HEK293 (cell line): Measurements from ENCODE around the gene RIMS4.

Experiments used
- CTCF ChIA-PET: fragments of 350-600 bp; formaldehyde crosslinking; extraction: SDS; loops from one replicate; lab custom pipeline; 2021; ENCODE audit warnings: antibody characterized with exemption; lab: Yijun Ruan, JAX
- POLR2A ChIA-PET: fragments of 300-600 bp; formaldehyde crosslinking; extraction: SDS; loops from one replicate; lab custom pipeline; 2020; ENCODE audit warnings: antibody characterized with exemption, inconsistent platforms; lab: Yijun Ruan, JAX
- H3K27ac ChIP-seq: fragments of 200-500 bp; sonication (Bioruptor generic); 2 replicates; pipeline ENCODE4 v1.5.1; 2014; ENCODE audit warnings: low read depth, low read length, control low read depth, inconsistent platforms; ENCODE audit errors: extremely low read depth
- H3K36me3 ChIP-seq, 2 experiments: fragments of 200-500 bp in 1 of 2; sonication (Bioruptor generic) in 1 of 2; 1 replicate in 1 of 2; 2 replicates in 1 of 2; pipeline ENCODE4 v1.5.1; 2014 to 2017; ENCODE audit warnings: inconsistent platforms in 2 of 2, low read length in 2 of 2; ENCODE audit not compliant: control insufficient read depth in 2 of 2, insufficient read depth in 1 of 2
- H3K4me1 ChIP-seq: fragments of 200-500 bp; sonication (Bioruptor generic); 2 replicates; pipeline ENCODE4 v1.5.1; 2014; ENCODE audit warnings: mild to moderate bottlenecking, low read length, inconsistent platforms; ENCODE audit not compliant: control insufficient read depth, insufficient read depth
- H3K4me3 ChIP-seq: 2 replicates; pipeline ENCODE4 v1.5.1; 2011; ENCODE audit warnings: low read depth, mild to moderate bottlenecking, control low read depth, low read length, moderate library complexity
- H3K9me3 ChIP-seq: fragments of 200-500 bp; sonication (Bioruptor generic); 2 replicates; pipeline ENCODE4 v1.5.1; 2014; ENCODE audit warnings: low read depth, low read length, inconsistent platforms; ENCODE audit not compliant: control insufficient read depth, insufficient read depth
- BCL11A ChIP-seq: fragments of 450-650 bp; formaldehyde crosslinking; IDR thresholded peaks from 2 replicates; pipeline ENCODE4 v1.5.1; 2016; ENCODE audit warnings: low read depth, missing biosample characterization, missing genetic modification characterization
- KLF8 ChIP-seq: fragments of 450-650 bp; formaldehyde crosslinking; IDR thresholded peaks from 2 replicates; pipeline ENCODE4 v1.5.1; 2016; ENCODE audit warnings: missing biosample characterization, missing genetic modification characterization
- ZBTB48 ChIP-seq: fragments of 450-650 bp; formaldehyde crosslinking; IDR thresholded peaks from 2 replicates; pipeline ENCODE4 v1.5.1; 2016; ENCODE audit warnings: missing biosample characterization, missing genetic modification characterization
- ZBTB7A ChIP-seq: fragments of 450-650 bp; formaldehyde crosslinking; IDR thresholded peaks from 2 replicates; pipeline ENCODE4 v1.5.1; 2016; ENCODE audit warnings: low read depth, missing biosample characterization, missing genetic modification characterization
- ZNF169 ChIP-seq: fragments of 450-650 bp; formaldehyde crosslinking; IDR thresholded peaks from 2 replicates; pipeline ENCODE4 v1.5.1; 2016; ENCODE audit warnings: missing biosample characterization, missing genetic modification characterization
- ZNF175 ChIP-seq: fragments of 450-650 bp; formaldehyde crosslinking; IDR thresholded peaks from 2 replicates; pipeline ENCODE4 v1.5.1; 2016; ENCODE audit warnings: missing biosample characterization, missing genetic modification characterization
- ZNF223 ChIP-seq: fragments of 450-650 bp; formaldehyde crosslinking; IDR thresholded peaks from 2 replicates; pipeline ENCODE4 v1.5.1; 2016; ENCODE audit warnings: missing biosample characterization, missing genetic modification characterization
- ZNF292 ChIP-seq: fragments of 450-650 bp; formaldehyde crosslinking; IDR thresholded peaks from 2 replicates; pipeline ENCODE4 v1.5.1; 2016; ENCODE audit warnings: low read depth, missing biosample characterization, missing genetic modification characterization, borderline replicate concordance
- ZNF394 ChIP-seq: fragments of 450-650 bp; formaldehyde crosslinking; IDR thresholded peaks from 2 replicates; pipeline ENCODE4 v1.5.1; 2016; ENCODE audit warnings: missing biosample characterization, missing genetic modification characterization, mild to moderate bottlenecking, moderate library complexity, borderline replicate concordance
- ZNF585B ChIP-seq: fragments of 450-650 bp; formaldehyde crosslinking; IDR thresholded peaks from 2 replicates; pipeline ENCODE4 v1.5.1; 2016; ENCODE audit warnings: missing biosample characterization, missing genetic modification characterization
- ZNF610 ChIP-seq: fragments of 450-650 bp; formaldehyde crosslinking; IDR thresholded peaks from 2 replicates; pipeline ENCODE4 v1.5.1; 2016; ENCODE audit warnings: missing biosample characterization, missing genetic modification characterization, borderline replicate concordance
- ZNF658 ChIP-seq: fragments of 450-650 bp; formaldehyde crosslinking; IDR thresholded peaks from 2 replicates; pipeline ENCODE4; 2016; ENCODE audit warnings: missing biosample characterization, missing genetic modification characterization
- ZNF747 ChIP-seq: fragments of 450-650 bp; formaldehyde crosslinking; IDR thresholded peaks from 2 replicates; pipeline ENCODE4 v1.5.1; 2016; ENCODE audit warnings: missing biosample characterization, missing genetic modification characterization
- ZNF76 ChIP-seq: fragments of 450-650 bp; formaldehyde crosslinking; IDR thresholded peaks from 2 replicates; pipeline ENCODE4; 2016; ENCODE audit warnings: low read depth, missing biosample characterization, missing genetic modification characterization, borderline replicate concordance
- ZNF776 ChIP-seq: fragments of 450-650 bp; formaldehyde crosslinking; IDR thresholded peaks from 2 replicates; pipeline ENCODE4 v1.5.0; 2017; ENCODE audit warnings: missing biosample characterization, missing genetic modification characterization, borderline replicate concordance
- TF ChIP-seq, protein P1 (sequence below): fragments of 450-650 bp; formaldehyde crosslinking; IDR thresholded peaks from 2 replicates; pipeline ENCODE4 v1.5.1; 2016; ENCODE audit warnings: missing biosample characterization, missing genetic modification characterization
- TF ChIP-seq, protein P2 (sequence below): fragments of 450-650 bp; formaldehyde crosslinking; IDR thresholded peaks from 2 replicates; pipeline ENCODE4 v1.5.1; 2017; ENCODE audit warnings: missing biosample characterization, missing genetic modification characterization
- TF ChIP-seq, protein P3 (sequence below): fragments of 450-650 bp; formaldehyde crosslinking; IDR thresholded peaks from 2 replicates; pipeline ENCODE4 v1.5.1; 2017; ENCODE audit warnings: missing biosample characterization, mild to moderate bottlenecking, missing genetic modification characterization, moderate library complexity
- TF ChIP-seq, protein P4 (sequence below): fragments of 450-650 bp; formaldehyde crosslinking; IDR thresholded peaks from 2 replicates; pipeline ENCODE4 v1.5.1; 2016; ENCODE audit warnings: missing biosample characterization, missing genetic modification characterization
- TF ChIP-seq, protein P5 (sequence below): fragments of 450-650 bp; formaldehyde crosslinking; IDR thresholded peaks from 2 replicates; pipeline ENCODE4 v1.5.1; 2016; ENCODE audit warnings: missing biosample characterization, missing genetic modification characterization, borderline replicate concordance
- TF ChIP-seq, protein P6 (sequence below): fragments of 450-650 bp; formaldehyde crosslinking; IDR thresholded peaks from 2 replicates; pipeline ENCODE4 v1.5.1; 2016; ENCODE audit warnings: missing biosample characterization, missing genetic modification characterization
- TF ChIP-seq, protein P7 (sequence below): fragments of 450-650 bp; formaldehyde crosslinking; IDR thresholded peaks from 2 replicates; pipeline ENCODE4 v1.5.1; 2016; ENCODE audit warnings: missing biosample characterization, missing genetic modification characterization, borderline replicate concordance

RIMS4 gene

DNA sequence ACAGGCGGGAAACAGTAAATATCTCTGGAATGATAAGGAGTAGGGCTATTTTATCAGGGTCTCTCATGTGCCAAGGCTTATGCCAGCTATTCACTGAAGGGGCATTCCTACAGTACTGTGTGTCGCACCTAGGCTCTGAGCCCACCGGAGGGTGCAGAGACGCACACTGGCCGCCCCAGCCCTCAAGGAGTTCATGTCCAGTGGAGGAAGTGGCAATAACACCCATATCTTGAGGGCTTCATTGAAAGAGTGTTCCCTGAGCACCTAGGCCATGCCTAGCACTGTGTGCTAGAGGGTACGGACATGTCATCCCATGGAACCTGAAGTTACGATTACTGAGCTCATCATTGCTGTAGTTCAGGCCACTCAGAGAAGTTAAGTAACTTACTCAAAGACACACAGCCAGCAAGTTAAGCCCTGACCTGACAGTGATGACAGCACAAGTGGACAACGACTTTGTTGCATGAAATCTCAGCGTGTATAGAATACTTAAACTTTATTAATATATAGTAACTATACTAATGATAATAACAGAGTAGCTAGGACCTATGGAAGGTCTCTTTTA, 86.5 kb downstream of the RIMS4 start:
- Histone ChIP-seq H3K9me3 (no peaks in the 10 kb centered on the region), H3K36me3 (no peaks in the 10 kb centered on the region), H3K4me1 (peaks cover 8% of the 10 kb centered on the region)
- POLR2A ChIA-PET: no interaction called here
- TF ChIP-seq ZNF175 (tag by site-specific recombination) (no peak), ZBTB7A (tag by site-specific recombination) (no peak), ZNF610 (tag by site-specific recombination) (no peak), ZNF747 (tag by site-specific recombination) (no peak), ZNF169 (tag by site-specific recombination) (no peak), ZNF776 (tag by site-specific recombination) (no peak), KLF8 (no peak), ZNF658 (tag by site-specific recombination) (no peak), ZNF76 (tag by site-specific recombination) (no peak), BCL11A (no peak), ZNF585B (tag by site-specific recombination) (no peak), ZNF292 (tag by site-specific recombination) (no peak)
- TF ChIP-seq, protein P1, sequence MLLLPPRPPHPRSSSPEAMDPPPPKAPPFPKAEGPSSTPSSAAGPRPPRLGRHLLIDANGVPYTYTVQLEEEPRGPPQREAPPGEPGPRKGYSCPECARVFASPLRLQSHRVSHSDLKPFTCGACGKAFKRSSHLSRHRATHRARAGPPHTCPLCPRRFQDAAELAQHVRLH: no peak
- TF ChIP-seq, protein P2, sequence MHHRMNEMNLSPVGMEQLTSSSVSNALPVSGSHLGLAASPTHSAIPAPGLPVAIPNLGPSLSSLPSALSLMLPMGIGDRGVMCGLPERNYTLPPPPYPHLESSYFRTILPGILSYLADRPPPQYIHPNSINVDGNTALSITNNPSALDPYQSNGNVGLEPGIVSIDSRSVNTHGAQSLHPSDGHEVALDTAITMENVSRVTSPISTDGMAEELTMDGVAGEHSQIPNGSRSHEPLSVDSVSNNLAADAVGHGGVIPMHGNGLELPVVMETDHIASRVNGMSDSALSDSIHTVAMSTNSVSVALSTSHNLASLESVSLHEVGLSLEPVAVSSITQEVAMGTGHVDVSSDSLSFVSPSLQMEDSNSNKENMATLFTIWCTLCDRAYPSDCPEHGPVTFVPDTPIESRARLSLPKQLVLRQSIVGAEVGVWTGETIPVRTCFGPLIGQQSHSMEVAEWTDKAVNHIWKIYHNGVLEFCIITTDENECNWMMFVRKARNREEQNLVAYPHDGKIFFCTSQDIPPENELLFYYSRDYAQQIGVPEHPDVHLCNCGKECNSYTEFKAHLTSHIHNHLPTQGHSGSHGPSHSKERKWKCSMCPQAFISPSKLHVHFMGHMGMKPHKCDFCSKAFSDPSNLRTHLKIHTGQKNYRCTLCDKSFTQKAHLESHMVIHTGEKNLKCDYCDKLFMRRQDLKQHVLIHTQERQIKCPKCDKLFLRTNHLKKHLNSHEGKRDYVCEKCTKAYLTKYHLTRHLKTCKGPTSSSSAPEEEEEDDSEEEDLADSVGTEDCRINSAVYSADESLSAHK: no peak
- TF ChIP-seq, protein P3, sequence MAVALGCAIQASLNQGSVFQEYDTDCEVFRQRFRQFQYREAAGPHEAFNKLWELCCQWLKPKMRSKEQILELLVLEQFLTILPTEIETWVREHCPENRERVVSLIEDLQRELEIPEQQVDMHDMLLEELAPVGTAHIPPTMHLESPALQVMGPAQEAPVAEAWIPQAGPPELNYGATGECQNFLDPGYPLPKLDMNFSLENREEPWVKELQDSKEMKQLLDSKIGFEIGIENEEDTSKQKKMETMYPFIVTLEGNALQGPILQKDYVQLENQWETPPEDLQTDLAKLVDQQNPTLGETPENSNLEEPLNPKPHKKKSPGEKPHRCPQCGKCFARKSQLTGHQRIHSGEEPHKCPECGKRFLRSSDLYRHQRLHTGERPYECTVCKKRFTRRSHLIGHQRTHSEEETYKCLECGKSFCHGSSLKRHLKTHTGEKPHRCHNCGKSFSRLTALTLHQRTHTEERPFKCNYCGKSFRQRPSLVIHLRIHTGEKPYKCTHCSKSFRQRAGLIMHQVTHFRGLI (tag by site-specific recombination): no peak
- TF ChIP-seq, protein P4, sequence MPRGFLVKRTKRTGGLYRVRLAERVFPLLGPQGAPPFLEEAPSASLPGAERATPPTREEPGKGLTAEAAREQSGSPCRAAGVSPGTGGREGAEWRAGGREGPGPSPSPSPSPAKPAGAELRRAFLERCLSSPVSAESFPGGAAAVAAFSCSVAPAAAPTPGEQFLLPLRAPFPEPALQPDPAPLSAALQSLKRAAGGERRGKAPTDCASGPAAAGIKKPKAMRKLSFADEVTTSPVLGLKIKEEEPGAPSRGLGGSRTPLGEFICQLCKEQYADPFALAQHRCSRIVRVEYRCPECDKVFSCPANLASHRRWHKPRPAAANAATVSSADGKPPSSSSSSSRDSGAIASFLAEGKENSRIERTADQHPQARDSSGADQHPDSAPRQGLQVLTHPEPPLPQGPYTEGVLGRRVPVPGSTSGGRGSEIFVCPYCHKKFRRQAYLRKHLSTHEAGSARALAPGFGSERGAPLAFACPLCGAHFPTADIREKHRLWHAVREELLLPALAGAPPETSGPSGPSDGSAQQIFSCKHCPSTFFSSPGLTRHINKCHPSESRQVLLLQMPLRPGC: no peak
- TF ChIP-seq, all 188 proteins: peak for 0
- H3K27ac ChIP-seq: no peak overlapping the region
- CTCF ChIA-PET: interaction anchor here (0.5 to 1.2 kb wide), 6 partner anchors 8 to 39 kb away, joined by 3 to 5 read pairs (median 3); partner anchors contain the start of gene CCN5
- H3K4me3 ChIP-seq: no peak overlapping the region

DNA sequence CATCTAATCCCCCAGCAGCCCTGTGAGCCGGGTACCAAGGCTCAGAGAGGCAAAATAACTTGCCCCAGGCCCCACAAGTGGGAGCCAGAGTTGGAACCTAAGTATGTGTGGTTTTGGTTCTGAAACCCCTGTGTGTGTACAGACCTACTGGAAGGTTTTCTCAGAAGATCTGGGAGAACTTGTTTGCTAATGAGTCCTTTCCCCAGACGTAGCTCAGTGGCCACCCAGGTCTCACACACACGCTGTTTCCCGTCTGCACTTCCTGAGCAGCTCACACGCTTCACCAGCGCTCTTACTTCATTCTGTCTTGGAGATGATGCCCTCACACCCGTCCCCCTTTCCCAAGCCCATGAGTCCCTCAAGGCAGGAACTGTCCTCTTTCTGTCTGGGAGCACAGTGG, 87.0 kb downstream of the RIMS4 start:
- H3K9me3 ChIP-seq: no peaks in the 10 kb centered on the region
- H3K4me1 ChIP-seq: peaks cover 6% of the 10 kb centered on the region
- H3K27ac ChIP-seq: no peak overlapping the region
- ChIA-PET POLR2A (no interaction called here), CTCF (interaction anchor here (0.5 to 1.2 kb wide), 5 partner anchors 8 to 29 kb away, joined by 3 read pairs; partner anchors contain the start of gene CCN5)
- no peaks in the 10 kb centered on the region for H3K36me3 ChIP-seq
- no peak overlapping the region for H3K4me3 ChIP-seq
- TF ChIP-seq, protein P5, sequence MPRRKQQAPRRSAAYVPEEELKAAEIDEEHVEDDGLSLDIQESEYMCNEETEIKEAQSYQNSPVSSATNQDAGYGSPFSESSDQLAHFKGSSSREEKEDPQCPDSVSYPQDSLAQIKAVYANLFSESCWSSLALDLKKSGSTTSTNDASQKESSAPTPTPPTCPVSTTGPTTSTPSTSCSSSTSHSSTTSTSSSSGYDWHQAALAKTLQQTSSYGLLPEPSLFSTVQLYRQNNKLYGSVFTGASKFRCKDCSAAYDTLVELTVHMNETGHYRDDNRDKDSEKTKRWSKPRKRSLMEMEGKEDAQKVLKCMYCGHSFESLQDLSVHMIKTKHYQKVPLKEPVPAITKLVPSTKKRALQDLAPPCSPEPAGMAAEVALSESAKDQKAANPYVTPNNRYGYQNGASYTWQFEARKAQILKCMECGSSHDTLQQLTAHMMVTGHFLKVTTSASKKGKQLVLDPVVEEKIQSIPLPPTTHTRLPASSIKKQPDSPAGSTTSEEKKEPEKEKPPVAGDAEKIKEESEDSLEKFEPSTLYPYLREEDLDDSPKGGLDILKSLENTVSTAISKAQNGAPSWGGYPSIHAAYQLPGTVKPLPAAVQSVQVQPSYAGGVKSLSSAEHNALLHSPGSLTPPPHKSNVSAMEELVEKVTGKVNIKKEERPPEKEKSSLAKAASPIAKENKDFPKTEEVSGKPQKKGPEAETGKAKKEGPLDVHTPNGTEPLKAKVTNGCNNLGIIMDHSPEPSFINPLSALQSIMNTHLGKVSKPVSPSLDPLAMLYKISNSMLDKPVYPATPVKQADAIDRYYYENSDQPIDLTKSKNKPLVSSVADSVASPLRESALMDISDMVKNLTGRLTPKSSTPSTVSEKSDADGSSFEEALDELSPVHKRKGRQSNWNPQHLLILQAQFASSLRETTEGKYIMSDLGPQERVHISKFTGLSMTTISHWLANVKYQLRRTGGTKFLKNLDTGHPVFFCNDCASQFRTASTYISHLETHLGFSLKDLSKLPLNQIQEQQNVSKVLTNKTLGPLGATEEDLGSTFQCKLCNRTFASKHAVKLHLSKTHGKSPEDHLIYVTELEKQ (tag by site-specific recombination): no peak
- TF ChIP-seq, protein P6, sequence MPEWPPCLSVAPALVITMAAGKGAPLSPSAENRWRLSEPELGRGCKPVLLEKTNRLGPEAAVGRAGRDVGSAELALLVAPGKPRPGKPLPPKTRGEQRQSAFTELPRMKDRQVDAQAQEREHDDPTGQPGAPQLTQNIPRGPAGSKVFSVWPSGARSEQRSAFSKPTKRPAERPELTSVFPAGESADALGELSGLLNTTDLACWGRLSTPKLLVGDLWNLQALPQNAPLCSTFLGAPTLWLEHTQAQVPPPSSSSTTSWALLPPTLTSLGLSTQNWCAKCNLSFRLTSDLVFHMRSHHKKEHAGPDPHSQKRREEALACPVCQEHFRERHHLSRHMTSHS (tag by site-specific recombination): no peak
- TF ChIP-seq, protein P7, sequence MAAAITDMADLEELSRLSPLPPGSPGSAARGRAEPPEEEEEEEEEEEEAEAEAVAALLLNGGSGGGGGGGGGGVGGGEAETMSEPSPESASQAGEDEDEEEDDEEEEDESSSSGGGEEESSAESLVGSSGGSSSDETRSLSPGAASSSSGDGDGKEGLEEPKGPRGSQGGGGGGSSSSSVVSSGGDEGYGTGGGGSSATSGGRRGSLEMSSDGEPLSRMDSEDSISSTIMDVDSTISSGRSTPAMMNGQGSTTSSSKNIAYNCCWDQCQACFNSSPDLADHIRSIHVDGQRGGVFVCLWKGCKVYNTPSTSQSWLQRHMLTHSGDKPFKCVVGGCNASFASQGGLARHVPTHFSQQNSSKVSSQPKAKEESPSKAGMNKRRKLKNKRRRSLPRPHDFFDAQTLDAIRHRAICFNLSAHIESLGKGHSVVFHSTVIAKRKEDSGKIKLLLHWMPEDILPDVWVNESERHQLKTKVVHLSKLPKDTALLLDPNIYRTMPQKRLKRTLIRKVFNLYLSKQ (tag by site-specific recombination): no peak
- no peak for TF ChIP-seq ZNF223 (tag by site-specific recombination)
- no peak for TF ChIP-seq ZNF585B (tag by site-specific recombination)
- no peak for TF ChIP-seq ZBTB48 (tag by site-specific recombination)
- TF ChIP-seq ZNF394: no peak
